HCT116 (cell line): ENCODE data around the gene MS4A15. TPM values are rescaled to one million over a fixed set of nuclear protein-coding genes. Genes with fewer than 3 reads are reported as not detected.

ENCODE experiments used
- ATAC-seq: fragments of 200-7000 bp; cut with Tn5 transposase; 2 replicates; pipeline ENCODE4 v1.9.1; 2020; ENCODE audit warnings: mild to moderate bottlenecking, moderate library complexity
- BruUV-seq: library from RNA; stranded (reverse); fragments of 400-500 nt; replicated peaks from 2 replicates; lab custom pipeline; 2021; lab: Mats Ljungman, UMichigan
- CTCF ChIA-PET: fragments of 300-600 bp; sonication (Branson Sonifier 250); formaldehyde crosslinking; loops from one replicate; lab custom pipeline; 2021; ENCODE audit warnings: antibody characterized with exemption; lab: Charles Lee
- POLR2A ChIA-PET: fragments of 300-600, 350-600 bp; sonication (Branson Sonifier 250); formaldehyde crosslinking; loops from one replicate; lab custom pipeline; 2021; ENCODE audit warnings: antibody characterized with exemption; lab: Charles Lee
- RAD21 ChIA-PET, 2 experiments: fragments of 300-600 bp; sonication (Branson Sonifier 250); formaldehyde crosslinking; loops; one replicate each; lab custom pipeline; 2023; ENCODE audit warnings: low total read pairs in 2 of 2; ENCODE audit not compliant: uncharacterized antibody in 2 of 2, unreplicated experiment in 2 of 2, low non-redundant PET in 1 of 2; lab: Charles Lee
- DNase-seq: peaks from one replicate; pipeline ENCODE4 v3.0.0-alpha.2; 2010; ENCODE audit warnings: low read depth, low spot score
- H2AFZ ChIP-seq: fragments of 200-600 bp; shearing (Covaris generic), sonication (generic); 2 replicates; pipeline ENCODE4 v1.6.1; 2017; ENCODE audit warnings: low read depth, mixed run types, mixed read lengths, antibody characterized with exemption, low read length; ENCODE audit not compliant: poor library complexity, severe bottlenecking
- H3K27ac ChIP-seq: 2 replicates; pipeline ENCODE4 v1.5.1; 2012; ENCODE audit warnings: low read depth, low read length
- H3K27me3 ChIP-seq: fragments of 200-600 bp; sonication (generic); 2 replicates; pipeline ENCODE4 v1.6.1; 2016; ENCODE audit warnings: mixed run types, low read length, mixed read lengths; ENCODE audit not compliant: insufficient read depth
- H3K36me3 ChIP-seq, 2 experiments: fragments of 200-500 bp in 1 of 2; fragments of 200-600 bp in 1 of 2; sonication (Bioruptor generic) in 1 of 2; sonication (generic) in 1 of 2; 2 replicates each; pipeline versions ENCODE4 v1.5.1 to v1.6.1; 2014 to 2016; ENCODE audit warnings: low read length in 2 of 2, inconsistent platforms in 1 of 2, mixed read lengths in 1 of 2, mixed run types in 1 of 2; ENCODE audit not compliant: insufficient read depth in 2 of 2, control insufficient read depth in 1 of 2
- H3K4me1 ChIP-seq, 2 experiments: fragments of 200-600 bp in 1 of 2; sonication (generic) in 1 of 2; 2 replicates each; pipeline versions ENCODE4 v1.5.1 to v1.6.1; 2012 to 2017; ENCODE audit warnings: low read length in 2 of 2, inconsistent platforms in 1 of 2, mild to moderate bottlenecking in 1 of 2, mixed read lengths in 1 of 2, mixed run types in 1 of 2, moderate library complexity in 1 of 2; ENCODE audit not compliant: insufficient read depth in 2 of 2, control insufficient read depth in 1 of 2
- H3K4me2 ChIP-seq: fragments of 200-600 bp; sonication (generic); 2 replicates; pipeline ENCODE4 v1.6.1; 2017; ENCODE audit warnings: mixed run types, low read length, mixed read lengths
- H3K4me3 ChIP-seq, 2 experiments: fragments of 200-600 bp in 1 of 2; sonication (generic) in 1 of 2; replicated peaks in 1 of 2; 2 replicates each; pipeline ENCODE4 v1.5.1; 2011 to 2016; ENCODE audit warnings: low read length in 2 of 2, control low read depth in 1 of 2, low read depth in 1 of 2, mild to moderate bottlenecking in 1 of 2, mixed read lengths in 1 of 2, mixed run types in 1 of 2
- H3K79me2 ChIP-seq: fragments of 200-600 bp; sonication (generic); 2 replicates; pipeline ENCODE4 v1.6.1; 2017; ENCODE audit warnings: mild to moderate bottlenecking, mixed run types, low read length, moderate library complexity, mixed read lengths; ENCODE audit not compliant: insufficient read depth
- H3K9ac ChIP-seq: fragments of 200-600 bp; sonication (generic); 2 replicates; pipeline ENCODE4 v1.6.1; 2016; ENCODE audit warnings: low read length, mixed read lengths
- H3K9me2 ChIP-seq: fragments of 200-600 bp; sonication (generic), shearing (Covaris generic); 2 replicates; pipeline ENCODE4 v1.6.1; 2017; ENCODE audit warnings: mixed run types, mild to moderate bottlenecking, moderate library complexity; ENCODE audit not compliant: insufficient read depth
- H3K9me3 ChIP-seq, 2 experiments: fragments of 200-500 bp in 1 of 2; fragments of 200-600 bp in 1 of 2; sonication (Bioruptor generic) in 1 of 2; sonication (generic) in 1 of 2; 2 replicates each; pipeline ENCODE4 v1.6.1; 2014 to 2017; ENCODE audit warnings: low read length in 2 of 2, mixed read lengths in 2 of 2, inconsistent platforms in 1 of 2, low read depth in 1 of 2, mild to moderate bottlenecking in 1 of 2, mixed run types in 1 of 2, moderate library complexity in 1 of 2; ENCODE audit not compliant: control insufficient read depth in 1 of 2, insufficient read depth in 1 of 2
- H4K20me1 ChIP-seq: fragments of 200-600 bp; sonication (generic), shearing (Covaris generic); 2 replicates; pipeline ENCODE4 v1.6.1; 2017; ENCODE audit warnings: mixed run types, mild to moderate bottlenecking, moderate library complexity; ENCODE audit not compliant: insufficient read depth
- CBX3 ChIP-seq: IDR thresholded peaks from 2 replicates; pipeline ENCODE4 v1.6.1; 2012; ENCODE audit warnings: low read depth
- CEBPB ChIP-seq: IDR thresholded peaks from 2 replicates; pipeline ENCODE4 v1.6.1; 2012; ENCODE audit warnings: low read depth
- CTCF ChIP-seq, 3 experiments: fragments of 200-600 bp in 1 of 3; sonication (generic) in 1 of 3; IDR thresholded peaks in 2 of 3; conservative IDR thresholded peaks in 1 of 3; 2 replicates each; pipeline ENCODE4 v1.5.1; 2012 to 2017; ENCODE audit warnings: low read depth in 2 of 3, low read length in 2 of 3, antibody characterized with exemption in 1 of 3, borderline replicate concordance in 1 of 3, control low read depth in 1 of 3, mild to moderate bottlenecking in 1 of 3, mixed read lengths in 1 of 3, mixed run types in 1 of 3, moderate library complexity in 1 of 3; ENCODE audit not compliant: insufficient read depth in 1 of 3
- EGR1 ChIP-seq: IDR thresholded peaks from 2 replicates; pipeline ENCODE4 v1.6.1; 2012; ENCODE audit warnings: low read depth
- ELF1 ChIP-seq: IDR thresholded peaks from 2 replicates; pipeline ENCODE4 v1.6.1; 2012; ENCODE audit warnings: low read depth, borderline replicate concordance
- EZH2 ChIP-seq: fragments of 200-600 bp; sonication (generic); IDR thresholded peaks from 2 replicates; pipeline ENCODE4 v1.6.1; 2017; ENCODE audit warnings: antibody characterized with exemption, mixed run types
- MAX ChIP-seq: IDR thresholded peaks from 2 replicates; pipeline ENCODE4 v1.6.1; 2012
- POLR2A ChIP-seq: IDR thresholded peaks from 2 replicates; pipeline ENCODE4 v1.7.0; 2011; ENCODE audit warnings: borderline replicate concordance; ENCODE audit not compliant: insufficient read depth, insufficient read length; ENCODE audit errors: extremely low read depth
- POLR2AphosphoS5 ChIP-seq: IDR thresholded peaks from 2 replicates; pipeline ENCODE4 v1.6.1; 2011; ENCODE audit warnings: mild to moderate bottlenecking, low read depth, low read length, moderate library complexity
- RAD21 ChIP-seq: IDR thresholded peaks from 2 replicates; pipeline ENCODE4 v1.6.1; 2012; ENCODE audit warnings: low read depth, mild to moderate bottlenecking
- REST ChIP-seq: IDR thresholded peaks from 2 replicates; pipeline ENCODE4 v1.6.1; 2012; ENCODE audit warnings: low read depth
- SP1 ChIP-seq: IDR thresholded peaks from 2 replicates; pipeline ENCODE4 v1.6.1; 2012; ENCODE audit warnings: low read depth
- TCF7L2 ChIP-seq: IDR thresholded peaks from 2 replicates; pipeline ENCODE4 v1.7.0; 2011; ENCODE audit warnings: borderline replicate concordance, inconsistent platforms; ENCODE audit not compliant: insufficient read depth, insufficient read length; ENCODE audit errors: extremely low read depth
- YY1 ChIP-seq: IDR thresholded peaks from 2 replicates; pipeline ENCODE4 v1.6.1; 2011; ENCODE audit warnings: low read length, low read depth, moderate library complexity, mild to moderate bottlenecking; ENCODE audit not compliant: insufficient replicate concordance; ENCODE audit errors: extremely low read depth
- ZBTB33 ChIP-seq: IDR thresholded peaks from 2 replicates; pipeline ENCODE4 v1.6.1; 2011; ENCODE audit warnings: mild to moderate bottlenecking, low read length, moderate library complexity; ENCODE audit not compliant: insufficient replicate concordance; ENCODE audit errors: extremely low read depth
- ZFX ChIP-seq: fragments of 450-650 bp; IDR thresholded peaks from 2 replicates; pipeline ENCODE4 v1.6.1; 2017
- ZNF274 ChIP-seq: fragments of 200-500 bp; sonication (Bioruptor generic); IDR thresholded peaks from 2 replicates; pipeline ENCODE4 v1.6.1; 2014; ENCODE audit warnings: mild to moderate bottlenecking, low read depth, low read length, inconsistent platforms
- intact Hi-C: fragments of 100-400 bp; cut with micrococcal nuclease; formaldehyde crosslinking; loops from 2 replicates; pipeline ENCODE4 v1.10.0; 2022
- total RNA-seq: library from RNA; stranded (reverse); gene quantifications from one replicate; pipeline ENCODE4 v1.2.1, GENCODE V29; 2021; ENCODE audit not compliant: unreplicated experiment

The MS4A15 gene
- total RNA-seq, 1 experiment from 2014 or later, result 1.5 TPM

GRCh38 chr11:60720460-60720859 lies 36.2 kb upstream of the MS4A15 start:
- no peak for ATAC-seq
- TF ChIP-seq POLR2A (no peak), TCF7L2 (no peak), POLR2AphosphoS5 (no peak), REST (no peak), ZNF274 (no peak), MAX (no peak), YY1 (no peak), SP1 (no peak), ZFX (no peak), ZBTB33 (no peak), EZH2 (no peak), CTCF (IDR thresholded peaks at IDR 0.05 in 2 of 3, conservative IDR thresholded peaks at IDR 0.05 in 1 of 3; ENCODE audit: borderline replicate concordance in 1 of 3, insufficient read depth in 1 of 3, low read depth in 2 of 3, low read length in 2 of 3) (no peak), CEBPB (no peak), EGR1 (no peak), RAD21 (no peak), CBX3 (no peak), ELF1 (no peak)
- RAD21 ChIA-PET, result no interaction called here
- BruUV-seq, result no TSS peak
- no peaks in the 10 kb centered on the region for H3K9me2 ChIP-seq
- no peaks in the 10 kb centered on the region for H3K9me3 ChIP-seq
- H3K36me3 ChIP-seq, result no peaks in the 10 kb centered on the region
- no peak for DNase-seq
- no peak overlapping the region for H3K9ac ChIP-seq
- POLR2A ChIA-PET, result no interaction called here
- CTCF ChIA-PET, result no interaction called here
- no peak overlapping the region for H3K4me2 ChIP-seq
- no peaks in the 10 kb centered on the region for H3K79me2 ChIP-seq
- no peak overlapping the region for H2AFZ ChIP-seq
- intact Hi-C loops, result no loop called here
- H3K27ac ChIP-seq, result no peak overlapping the region
- peaks cover 25% of the 10 kb centered on the region for H3K27me3 ChIP-seq
- H3K4me3 ChIP-seq, result no peak overlapping the region
- no peaks in the 10 kb centered on the region for H3K4me1 ChIP-seq
- H4K20me1 ChIP-seq, result no peaks in the 10 kb centered on the region
